Measurements from ENCODE around the gene KLHDC8A.
"Not testable (repeated sequence)": the region's sequence is repeated elsewhere in the genome, so short reads cannot be mapped to it uniquely, and the experiment has no call there.

KLHDC8A gene

GRCh38 chr1:205371871-205372660 is 15.3 kb upstream of the KLHDC8A start:
- no peak for DNase-seq (ENCODE audit: low read depth in 2 of 2)

- DNase-seq (ENCODE audit: low read depth in 2 of 2) = no peak
Observed at GRCh38 chr1:205370780-205371179, 14.1 kb upstream of the KLHDC8A start.

- no peak for DNase-seq (ENCODE audit: low read depth in 2 of 2)
Observed at GRCh38 chr1:205369701-205370123, 13.0 kb upstream of the KLHDC8A start.

GRCh38 chr1:205368478-205368877 is 11.8 kb upstream of the KLHDC8A start:
- no peak for DNase-seq (ENCODE audit: low read depth in 2 of 2)

DNA sequence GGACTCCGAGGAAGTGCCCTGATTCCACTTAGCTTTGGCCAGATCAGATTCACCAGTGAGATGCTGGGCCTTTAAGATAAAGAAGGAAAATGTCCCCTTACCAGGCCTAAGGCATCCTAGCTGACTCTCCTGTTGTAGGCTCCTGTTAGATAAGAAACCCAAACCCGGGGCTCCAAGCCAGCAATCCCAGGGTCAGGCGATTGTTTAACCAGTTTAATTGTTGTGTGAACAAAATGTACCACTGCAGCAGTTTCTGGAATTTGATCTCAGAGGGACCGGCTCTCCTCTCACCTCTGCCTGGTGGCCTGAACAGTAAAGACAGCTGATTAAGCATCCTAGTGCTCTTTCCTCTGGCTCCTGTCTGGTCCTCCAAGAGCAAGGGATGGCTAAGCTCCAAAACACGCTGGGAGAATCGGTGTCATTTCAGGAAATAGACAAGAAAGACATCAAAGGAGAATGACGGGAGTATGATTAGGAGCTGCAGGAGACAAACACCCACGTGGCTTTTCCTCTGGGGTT is 9.3 kb upstream of the KLHDC8A start:
- DNase-seq (ENCODE audit: low read depth in 2 of 2) = no peak

DNA sequence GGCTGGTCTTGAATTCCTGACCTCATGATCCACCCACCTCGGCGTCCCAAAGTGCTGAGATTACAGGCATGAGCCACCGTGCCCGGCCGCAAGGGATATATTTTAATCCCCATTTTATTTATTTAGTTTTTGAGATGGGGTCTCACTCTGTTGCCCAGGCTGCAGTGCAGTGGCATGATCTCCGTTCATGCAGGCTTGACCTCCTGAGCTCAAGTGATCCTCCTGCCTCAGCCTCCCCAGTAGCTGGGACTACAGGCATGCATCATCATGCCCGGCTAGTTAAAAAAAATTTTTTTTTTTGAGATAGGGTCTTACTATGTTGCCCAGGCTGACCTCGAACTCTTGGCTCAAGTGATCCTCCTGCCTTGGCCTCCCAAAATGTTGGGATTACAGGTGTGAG is 8.4 kb upstream of the KLHDC8A start:
- not testable (repeated sequence) for DNase-seq (ENCODE audit: low read depth in 2 of 2)

GRCh38 chr1:205360891-205361290 is 4.2 kb upstream of the KLHDC8A start:
- DNase-seq (ENCODE audit: low read depth in 2 of 2) = no peak

- no peak for DNase-seq (ENCODE audit: low read depth in 2 of 2)
Observed at GRCh38 chr1:205359771-205360565, 3.2 kb upstream of the KLHDC8A start.

GRCh38 chr1:205358579-205358978 is 1.9 kb upstream of the KLHDC8A start:
- no peak for DNase-seq (ENCODE audit: low read depth in 2 of 2)

GRCh38 chr1:205357567-205357966 is 845 bp upstream of the KLHDC8A start:
- no peak for DNase-seq (ENCODE audit: low read depth in 2 of 2)

GRCh38 chr1:205355075-205355453 is 1.7 kb downstream of the KLHDC8A start:
- DNase-seq (ENCODE audit: low read depth in 2 of 2) = no peak

- peak; percentile 11 to 35 for DNase-seq (ENCODE audit: low read depth in 2 of 2)
Observed at GRCh38 chr1:205354259-205355074, 2.3 kb downstream of the KLHDC8A start.

DNA sequence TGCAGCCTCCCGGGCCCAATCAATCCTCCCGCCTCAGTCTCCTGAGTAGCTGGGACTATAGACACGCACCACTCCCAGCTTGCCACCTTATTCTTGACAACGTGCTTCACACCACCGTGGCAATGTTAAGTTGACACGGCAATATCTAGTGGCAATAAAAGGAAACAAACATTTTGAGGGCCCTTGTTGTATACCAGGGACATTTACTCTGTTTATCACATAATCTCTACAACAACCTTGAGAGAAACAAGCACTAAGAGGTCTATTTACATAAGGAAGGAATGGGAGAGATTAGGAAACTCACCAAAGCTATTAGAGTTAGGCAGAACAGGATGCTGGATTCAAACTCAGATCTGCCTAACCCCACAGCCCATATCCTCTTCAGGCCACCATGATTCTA is 3.1 kb downstream of the KLHDC8A start:
- DNase-seq (ENCODE audit: low read depth in 2 of 2) = no peak

- DNase-seq (ENCODE audit: low read depth in 2 of 2) = no peak
Observed at GRCh38 chr1:205353191-205353590, 3.5 kb downstream of the KLHDC8A start.

- no peak for DNase-seq (ENCODE audit: low read depth in 2 of 2)
Observed at GRCh38 chr1:205351984-205352713, 4.6 kb downstream of the KLHDC8A start.

GRCh38 chr1:205350691-205351141 is 6.0 kb downstream of the KLHDC8A start:
- no peak for DNase-seq (ENCODE audit: low read depth in 2 of 2)

GRCh38 chr1:205350124-205350523 is 6.6 kb downstream of the KLHDC8A start:
- no peak for DNase-seq (ENCODE audit: low read depth in 2 of 2)

DNA sequence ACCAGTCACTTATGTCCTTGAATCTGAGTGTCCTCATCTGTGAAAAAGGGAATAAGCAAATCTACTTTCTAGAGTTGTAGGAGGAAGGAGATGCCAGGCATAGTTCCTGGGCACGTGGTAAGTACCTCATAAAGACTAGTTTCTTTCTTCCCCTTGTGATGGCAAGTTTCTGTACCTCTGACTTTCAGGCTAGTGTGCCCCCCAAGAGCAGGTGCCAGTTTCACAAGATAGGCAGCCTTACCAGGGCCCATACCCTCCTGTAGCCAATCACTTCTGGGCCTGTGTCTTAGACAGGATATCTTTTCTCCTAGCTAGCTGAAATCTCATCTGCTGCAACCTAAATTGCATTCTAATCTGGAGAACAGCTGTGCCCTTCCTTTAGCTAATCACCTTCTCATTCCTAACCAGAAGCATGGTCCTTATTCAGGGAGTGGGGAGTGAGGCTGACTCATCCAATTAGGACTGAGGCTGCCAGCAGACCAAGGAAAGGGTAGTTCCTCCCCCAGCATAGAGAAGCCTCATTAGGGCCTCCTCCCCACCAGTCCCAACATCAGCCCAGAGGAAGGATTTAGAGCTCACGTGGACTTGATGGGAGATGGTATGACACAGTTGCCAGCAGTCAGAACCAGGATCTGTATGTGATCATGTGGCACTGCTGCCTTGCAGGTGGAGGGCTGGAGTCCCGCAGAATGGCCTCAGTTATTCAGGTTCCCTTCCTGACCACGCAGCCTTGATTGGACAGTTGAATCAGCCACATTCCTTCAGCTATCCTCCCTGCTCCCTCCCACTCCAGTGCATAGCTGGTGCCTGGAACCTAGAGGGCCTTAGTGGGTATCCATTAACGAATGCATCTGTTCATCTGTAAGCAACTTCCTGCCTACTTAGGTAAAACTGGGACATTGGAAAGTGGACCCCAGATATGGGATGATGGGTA is 7.9 kb downstream of the KLHDC8A start:
- DNase-seq (ENCODE audit: low read depth in 2 of 2) = no peak

- no peak for DNase-seq (ENCODE audit: low read depth in 2 of 2)
Observed at GRCh38 chr1:205346956-205347574, 9.7 kb downstream of the KLHDC8A start.

DNA sequence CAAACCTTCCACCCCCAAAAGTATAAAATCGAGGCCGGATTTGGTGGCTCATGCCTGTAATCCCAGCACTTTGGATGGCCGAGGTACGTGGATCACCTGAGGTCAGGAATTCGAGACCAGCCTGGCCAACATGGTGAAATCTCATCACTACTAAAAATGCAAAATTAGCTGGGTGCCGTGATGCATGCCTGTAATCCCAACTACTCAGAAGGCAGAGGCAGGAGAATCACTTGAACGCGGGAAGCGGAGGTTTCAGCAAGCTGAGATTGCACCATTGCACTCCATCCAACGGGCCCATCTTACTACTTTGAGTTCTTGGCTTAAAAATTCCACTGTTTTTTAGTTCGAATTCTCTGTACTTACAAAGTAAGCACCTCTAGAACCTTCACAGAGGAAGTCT is 11.0 kb downstream of the KLHDC8A start:
- no peak for DNase-seq (ENCODE audit: low read depth in 2 of 2)
